ENCODE data around the gene ITGA1. TPM values are rescaled to one million over a fixed set of nuclear protein-coding genes. Genes with fewer than 3 reads are reported as not detected.
A peak's percentile ranks its signal among the peaks of the same experiment; 100 is the strongest.

Gene ITGA1
- total RNA-seq, 1 donor: 31.8 TPM

- Histone ChIP-seq H3K36me3 (ENCODE audit: insufficient read depth, low read length) (no peaks in the 10 kb centered on the region), H4K20me1 (ENCODE audit: insufficient read depth, low read length) (no peaks in the 10 kb centered on the region), H3K27ac (ENCODE audit: low read depth, low read length) (no peak overlapping the region), H3K9me3 (ENCODE audit: low read depth, low read length) (no peaks in the 10 kb centered on the region), H2AFZ (ENCODE audit: low read length) (peak overlapping the region; percentile 4), H3K4me2 (ENCODE audit: insufficient read depth, low read length) (no peak overlapping the region), H3K4me3 (ENCODE audit: insufficient read depth, low read length) (no peak overlapping the region), H3K27me3 (ENCODE audit: insufficient read depth, low read length) (no peaks in the 10 kb centered on the region), H3K79me2 (ENCODE audit: insufficient read depth, low read length) (no peaks in the 10 kb centered on the region), H3K4me1 (ENCODE audit: insufficient read depth, low read length) (peaks cover 14% of the 10 kb centered on the region)
- DNase-seq (ENCODE audit: insufficient read length, low spot score, missing footprints): no peak
- no peak for TF ChIP-seq CTCF (IDR thresholded peaks at IDR 0.05; ENCODE audit: extremely low read depth, low read depth, low read length)
Measured at GRCh38 chr5:52853650-52854049, 65.9 kb downstream of the ITGA1 start.

DNA sequence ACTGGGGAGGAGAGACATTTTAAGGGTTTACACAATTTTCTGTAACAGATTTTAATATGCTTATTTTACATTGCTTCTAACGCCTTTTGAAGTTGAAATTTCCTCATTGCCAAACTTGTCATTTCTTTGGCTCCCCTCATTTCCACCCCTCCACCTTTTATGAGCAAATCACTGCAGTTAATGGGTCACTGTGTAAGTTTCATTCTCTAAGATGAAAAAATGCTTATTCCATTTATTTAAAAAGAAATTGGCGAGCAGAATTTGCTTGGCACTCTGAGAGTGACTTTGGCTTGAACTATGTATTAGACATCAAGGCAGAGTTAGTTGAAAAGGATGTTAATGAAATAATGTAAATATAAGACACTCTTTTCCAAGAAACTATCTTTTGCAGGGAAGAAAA, 66.6 kb downstream of the ITGA1 start:
- DNase-seq (ENCODE audit: insufficient read length, low spot score, missing footprints): no peak
- Histone ChIP-seq H3K27ac (ENCODE audit: low read depth, low read length) (no peak overlapping the region), H3K27me3 (ENCODE audit: insufficient read depth, low read length) (no peaks in the 10 kb centered on the region), H3K79me2 (ENCODE audit: insufficient read depth, low read length) (no peaks in the 10 kb centered on the region), H3K9me3 (ENCODE audit: low read depth, low read length) (no peaks in the 10 kb centered on the region), H3K36me3 (ENCODE audit: insufficient read depth, low read length) (no peaks in the 10 kb centered on the region), H3K4me1 (ENCODE audit: insufficient read depth, low read length) (peaks cover 16% of the 10 kb centered on the region), H4K20me1 (ENCODE audit: insufficient read depth, low read length) (no peaks in the 10 kb centered on the region), H3K4me3 (ENCODE audit: insufficient read depth, low read length) (no peak overlapping the region), H2AFZ (ENCODE audit: low read length) (no peak overlapping the region), H3K4me2 (ENCODE audit: insufficient read depth, low read length) (no peak overlapping the region)
- TF ChIP-seq CTCF (IDR thresholded peaks at IDR 0.05; ENCODE audit: extremely low read depth, low read depth, low read length): no peak

- DNase-seq (ENCODE audit: insufficient read length, low spot score, missing footprints): no peak
- Histone ChIP-seq H3K36me3 (ENCODE audit: insufficient read depth, low read length) (no peaks in the 10 kb centered on the region), H3K27ac (ENCODE audit: low read depth, low read length) (no peak overlapping the region), H3K9me3 (ENCODE audit: low read depth, low read length) (no peaks in the 10 kb centered on the region), H2AFZ (ENCODE audit: low read length) (no peak overlapping the region), H3K4me2 (ENCODE audit: insufficient read depth, low read length) (no peak overlapping the region), H3K79me2 (ENCODE audit: insufficient read depth, low read length) (no peaks in the 10 kb centered on the region), H3K4me1 (ENCODE audit: insufficient read depth, low read length) (peaks cover 22% of the 10 kb centered on the region), H3K27me3 (ENCODE audit: insufficient read depth, low read length) (no peaks in the 10 kb centered on the region), H3K4me3 (ENCODE audit: insufficient read depth, low read length) (no peak overlapping the region), H4K20me1 (ENCODE audit: insufficient read depth, low read length) (no peaks in the 10 kb centered on the region)
- no peak for TF ChIP-seq CTCF (IDR thresholded peaks at IDR 0.05; ENCODE audit: extremely low read depth, low read depth, low read length)
Measured at GRCh38 chr5:52854949-52855348, 67.2 kb downstream of the ITGA1 start.

DNA sequence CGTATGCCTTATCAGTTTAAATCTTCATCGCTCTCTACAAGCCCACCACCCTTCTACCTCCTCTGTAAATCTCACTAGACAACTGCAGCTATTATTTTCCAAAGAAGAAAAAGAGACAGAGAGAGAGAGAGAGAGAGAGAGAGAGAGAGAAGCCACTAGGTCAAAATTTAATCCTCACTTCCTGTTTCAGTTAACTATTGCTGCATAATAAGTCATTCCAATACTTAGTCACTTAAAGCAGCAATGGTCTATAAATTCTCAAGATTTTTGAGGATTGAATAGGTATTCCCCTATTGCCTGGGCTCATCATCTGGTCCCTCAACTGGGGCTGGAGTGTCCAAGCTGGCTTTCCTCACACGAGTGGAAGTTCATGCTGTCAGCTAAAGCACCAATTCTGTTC, 68.8 kb downstream of the ITGA1 start:
- Histone ChIP-seq H3K4me3 (ENCODE audit: insufficient read depth, low read length) (no peak overlapping the region), H3K4me1 (ENCODE audit: insufficient read depth, low read length) (peaks cover 23% of the 10 kb centered on the region), H3K27me3 (ENCODE audit: insufficient read depth, low read length) (no peaks in the 10 kb centered on the region), H3K27ac (ENCODE audit: low read depth, low read length) (peak overlapping the region; percentile 68), H3K79me2 (ENCODE audit: insufficient read depth, low read length) (no peaks in the 10 kb centered on the region), H2AFZ (ENCODE audit: low read length) (peak overlapping the region; percentile 83), H4K20me1 (ENCODE audit: insufficient read depth, low read length) (no peaks in the 10 kb centered on the region), H3K4me2 (ENCODE audit: insufficient read depth, low read length) (no peak overlapping the region), H3K9me3 (ENCODE audit: low read depth, low read length) (no peaks in the 10 kb centered on the region), H3K36me3 (ENCODE audit: insufficient read depth, low read length) (no peaks in the 10 kb centered on the region)
- no peak for TF ChIP-seq CTCF (IDR thresholded peaks at IDR 0.05; ENCODE audit: extremely low read depth, low read depth, low read length)
- no peak for DNase-seq (ENCODE audit: insufficient read length, low spot score, missing footprints)

Data from osteoblast (primary cell).